ENCODE results near the gene WDR53.

DNA sequence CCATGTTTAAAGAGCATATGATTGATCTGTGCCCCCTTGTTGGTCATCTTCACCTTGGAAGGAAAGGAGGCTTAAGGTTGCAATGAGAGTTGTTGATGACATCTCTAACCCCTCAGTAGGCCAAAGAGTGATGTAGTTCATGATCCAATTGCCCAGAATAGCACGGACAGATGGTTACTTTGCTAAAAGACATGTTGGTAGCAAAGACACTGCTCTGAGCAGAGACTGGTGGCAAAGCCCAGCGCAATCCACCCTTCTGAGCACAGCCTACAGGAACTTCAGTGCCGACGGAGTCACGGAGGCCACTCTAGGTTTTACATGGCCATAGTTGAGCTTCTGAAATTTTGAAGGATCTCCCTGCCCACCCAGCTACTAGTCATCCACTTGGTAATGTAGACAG lies 21.9 kb upstream of the WDR53 start:
- TF ChIP-seq YY1 (IDR thresholded peaks at IDR 0.05; ENCODE audit: borderline replicate concordance in 1 of 3, control insufficient read depth in 1 of 3, extremely low read depth in 1 of 3, insufficient read depth in 3 of 3, insufficient read length in 1 of 3, insufficient replicate concordance in 2 of 3, low read depth in 1 of 3, low read length in 2 of 3) (no peak), KLF16 (IDR thresholded peaks at IDR 0.05) (no peak), ZSCAN29 (IDR thresholded peaks at IDR 0.05) (no peak), NR2C2 (CRISPR knock-in tag; IDR thresholded peaks at IDR 0.05) (no peak), NR2C2 (tag; IDR thresholded peaks at IDR 0.05) (no peak)
